HG03558 (cell line): ENCODE data around the gene YJEFN3.

Experiments
- ATAC-seq: cut with Tn5 transposase; IDR thresholded peaks from one replicate; pipeline ENCODE4 v1.9.1; 2021; ENCODE audit warnings: moderate number of reproducible peaks; ENCODE audit not compliant: unreplicated experiment; ENCODE audit errors: extremely low read depth

The YJEFN3 gene, protein sequence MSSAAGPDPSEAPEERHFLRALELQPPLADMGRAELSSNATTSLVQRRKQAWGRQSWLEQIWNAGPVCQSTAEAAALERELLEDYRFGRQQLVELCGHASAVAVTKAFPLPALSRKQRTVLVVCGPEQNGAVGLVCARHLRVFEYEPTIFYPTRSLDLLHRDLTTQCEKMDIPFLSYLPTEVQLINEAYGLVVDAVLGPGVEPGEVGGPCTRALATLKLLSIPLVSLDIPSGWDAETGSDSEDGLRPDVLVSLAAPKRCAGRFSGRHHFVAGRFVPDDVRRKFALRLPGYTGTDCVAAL

DNA sequence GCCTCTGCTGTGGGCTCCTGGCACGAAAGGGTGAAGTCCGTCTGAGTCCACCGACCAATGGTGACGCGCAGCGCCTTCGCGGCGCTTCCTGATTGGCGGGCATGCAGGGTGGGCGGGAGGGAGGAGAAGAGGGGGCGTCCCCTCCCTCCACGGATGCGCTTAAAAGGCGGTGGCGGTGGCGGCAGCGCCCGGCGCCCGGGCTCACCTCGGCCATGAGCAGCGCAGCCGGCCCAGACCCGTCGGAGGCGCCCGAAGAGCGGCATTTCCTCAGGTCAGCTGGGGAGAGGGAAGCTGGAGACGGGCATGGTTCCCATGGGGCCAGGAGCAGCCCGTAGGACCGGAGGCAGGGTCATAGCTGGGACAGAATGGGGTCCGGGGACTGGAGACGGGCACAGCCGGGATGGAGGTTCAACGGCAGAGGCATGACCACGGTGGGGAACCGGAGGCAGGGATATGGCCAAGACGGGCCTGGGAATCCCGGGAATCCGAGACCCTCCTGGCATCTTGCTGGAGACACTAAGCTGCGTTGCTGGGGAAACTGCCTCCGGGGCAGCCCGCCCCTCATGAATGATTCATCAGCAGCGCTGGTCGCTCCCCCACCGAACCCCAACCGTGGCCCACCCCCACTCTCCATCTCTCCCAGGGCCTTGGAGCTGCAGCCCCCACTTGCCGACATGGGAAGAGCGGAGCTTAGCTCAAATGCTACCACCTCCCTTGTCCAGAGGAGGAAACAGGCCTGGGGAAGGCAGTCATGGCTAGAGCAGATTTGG lies at the start of gene YJEFN3:
Gene YJEFN3 (plus strand): TSS at position 191 of the 770 bp plus-strand sequence. CDS start 22 bp downstream, at position 213.
- no peak for ATAC-seq

DNA sequence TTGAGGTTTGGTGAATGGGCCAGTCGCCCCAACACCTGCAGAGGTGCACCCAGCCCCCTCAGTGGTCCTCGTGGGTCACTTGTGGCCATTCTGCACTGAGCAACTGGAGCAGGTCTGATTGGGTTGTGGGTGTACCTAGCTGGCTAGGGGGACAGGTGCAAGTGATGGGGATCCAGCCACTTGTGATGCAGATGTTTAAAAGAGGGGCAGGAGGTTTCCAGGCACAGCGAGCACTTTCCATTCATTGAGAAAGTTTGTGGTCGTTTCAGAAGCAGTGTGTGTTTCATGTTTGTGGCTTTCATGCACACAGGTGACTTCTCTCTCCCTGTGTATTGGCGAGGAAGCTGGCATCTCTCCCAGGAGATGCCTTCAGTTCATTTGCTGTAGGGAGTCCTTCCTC lies 48.0 kb upstream of the YJEFN3 start:
- ATAC-seq: no peak

DNA sequence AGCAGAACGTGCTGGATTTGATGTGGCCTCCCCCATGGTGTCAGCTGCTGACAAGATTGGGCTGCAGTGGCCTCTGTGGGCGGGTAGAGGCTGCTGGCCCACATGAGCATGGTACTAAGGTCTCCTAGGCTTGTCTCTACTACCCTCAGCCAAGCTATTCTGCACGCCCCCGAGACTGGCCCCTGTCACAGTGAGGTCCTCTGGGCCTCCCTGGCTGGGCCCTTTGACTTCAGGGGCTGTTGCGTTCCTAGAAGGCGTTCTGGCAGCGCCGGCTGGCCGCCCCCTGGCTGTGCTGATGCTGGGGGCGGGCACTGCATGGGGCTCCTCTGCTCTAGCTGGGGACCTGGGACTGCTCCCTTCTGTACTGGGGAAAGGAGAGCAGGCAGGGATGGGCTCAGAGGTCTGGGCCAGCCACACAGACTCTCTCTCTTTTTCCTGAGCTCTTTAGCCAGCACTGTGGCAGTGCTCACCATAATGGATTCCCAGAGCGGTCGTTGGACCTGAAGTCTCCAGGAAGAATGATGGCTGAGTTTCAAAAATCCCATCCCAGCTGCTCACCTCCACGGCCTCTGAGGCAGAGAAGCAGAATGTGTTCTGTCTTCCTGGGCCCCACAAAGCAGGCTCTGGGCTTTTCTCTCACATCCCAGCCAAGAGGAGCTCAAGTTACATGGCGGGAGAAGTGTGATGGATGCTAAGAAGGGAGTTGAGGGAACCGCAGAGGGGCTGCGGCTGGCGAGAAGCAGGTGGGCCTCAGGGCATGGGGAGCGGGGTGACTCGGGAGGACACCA lies 45.7 kb upstream of the YJEFN3 start:
- ATAC-seq: no peak

DNA sequence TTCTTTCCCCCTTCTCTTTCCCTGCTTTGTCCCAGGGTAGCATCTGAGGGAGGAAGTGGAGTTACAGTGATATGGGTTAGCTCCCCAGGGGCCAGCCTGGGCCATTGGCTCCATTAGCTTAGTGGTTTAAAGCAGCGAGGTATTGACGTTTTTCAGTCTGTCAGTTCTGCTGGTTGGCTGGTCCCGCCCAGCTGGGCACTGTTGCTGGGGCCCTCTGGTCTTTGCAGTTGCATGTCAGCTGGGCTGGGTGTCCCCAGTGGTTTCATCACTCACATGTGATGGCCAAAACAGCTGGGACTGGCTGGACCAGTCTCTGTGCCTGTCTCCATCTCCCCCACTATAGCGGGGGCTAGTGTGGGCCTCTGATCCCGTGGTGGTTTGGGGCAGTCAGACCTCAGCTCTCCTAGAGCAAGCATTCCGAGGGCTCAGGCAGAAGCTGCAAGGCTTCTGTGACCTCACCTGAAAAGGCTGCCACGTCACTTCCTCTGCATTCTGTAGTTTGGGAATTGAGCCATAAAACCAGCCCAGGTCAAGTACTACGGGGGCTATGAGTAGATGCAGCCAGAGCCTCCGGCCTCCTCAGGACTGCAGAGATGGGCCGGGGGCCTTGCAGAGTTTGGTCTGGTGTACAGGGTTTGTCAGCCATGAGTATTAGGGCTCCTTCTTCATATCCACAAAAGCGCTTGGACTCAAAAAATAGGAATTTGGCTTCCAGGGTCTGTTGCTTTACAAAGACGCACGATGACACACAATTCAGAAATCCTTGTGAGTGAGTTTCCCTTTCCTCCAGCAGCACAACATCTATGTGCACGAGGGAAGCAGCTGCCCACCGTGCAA lies 43.3 kb upstream of the YJEFN3 start:
- ATAC-seq: no peak

GRCh38 chr19:19485998-19486290 lies 42.8 kb upstream of the YJEFN3 start:
- ATAC-seq: no peak

DNA sequence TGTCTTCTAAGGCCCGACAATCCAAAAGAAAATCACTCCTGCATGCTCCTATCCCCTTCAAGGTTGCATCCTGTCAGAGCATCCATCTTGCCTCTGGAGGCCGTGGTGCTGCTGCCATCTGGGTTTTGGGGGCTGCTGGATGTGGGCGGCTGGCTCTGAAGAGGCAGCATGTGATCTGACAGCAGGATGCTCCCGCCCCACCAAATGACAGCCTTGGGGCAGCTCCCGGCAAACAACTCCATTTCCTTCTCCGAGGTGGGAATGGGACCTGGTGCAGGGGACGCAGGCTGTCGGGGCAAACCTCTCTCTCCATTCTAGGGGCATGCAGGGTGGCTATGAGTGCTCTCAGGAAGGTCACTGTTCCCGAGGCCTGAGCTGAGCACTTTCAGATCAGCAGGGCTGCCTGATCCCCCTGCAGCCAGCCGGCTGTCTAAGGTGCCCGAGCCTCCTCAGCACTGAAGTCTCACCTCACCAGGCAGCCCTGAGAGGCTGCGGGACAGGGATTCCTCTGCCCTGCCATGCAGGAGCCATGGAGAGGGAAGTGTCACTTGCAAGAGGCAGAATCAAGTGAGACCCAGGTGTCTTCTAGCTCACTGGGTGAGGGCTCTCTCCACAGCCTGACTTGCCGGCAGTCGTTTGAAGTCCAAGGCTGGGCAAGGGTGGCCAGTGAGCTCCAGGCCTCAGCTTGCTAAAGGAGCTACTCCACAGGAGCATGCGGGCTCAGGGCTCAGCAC lies 42.2 kb upstream of the YJEFN3 start:
- ATAC-seq: no peak

- ATAC-seq: no peak
These were observed 41.4 kb upstream of the YJEFN3 start for GRCh38 chr19:19487077-19487949.

GRCh38 chr19:19487950-19488874 lies 40.5 kb upstream of the YJEFN3 start:
- ATAC-seq: no peak

- ATAC-seq: peak; percentile 41
These were observed 39.6 kb upstream of the YJEFN3 start for GRCh38 chr19:19488875-19489690.

GRCh38 chr19:19489804-19490204 lies 38.9 kb upstream of the YJEFN3 start:
- no peak for ATAC-seq

DNA sequence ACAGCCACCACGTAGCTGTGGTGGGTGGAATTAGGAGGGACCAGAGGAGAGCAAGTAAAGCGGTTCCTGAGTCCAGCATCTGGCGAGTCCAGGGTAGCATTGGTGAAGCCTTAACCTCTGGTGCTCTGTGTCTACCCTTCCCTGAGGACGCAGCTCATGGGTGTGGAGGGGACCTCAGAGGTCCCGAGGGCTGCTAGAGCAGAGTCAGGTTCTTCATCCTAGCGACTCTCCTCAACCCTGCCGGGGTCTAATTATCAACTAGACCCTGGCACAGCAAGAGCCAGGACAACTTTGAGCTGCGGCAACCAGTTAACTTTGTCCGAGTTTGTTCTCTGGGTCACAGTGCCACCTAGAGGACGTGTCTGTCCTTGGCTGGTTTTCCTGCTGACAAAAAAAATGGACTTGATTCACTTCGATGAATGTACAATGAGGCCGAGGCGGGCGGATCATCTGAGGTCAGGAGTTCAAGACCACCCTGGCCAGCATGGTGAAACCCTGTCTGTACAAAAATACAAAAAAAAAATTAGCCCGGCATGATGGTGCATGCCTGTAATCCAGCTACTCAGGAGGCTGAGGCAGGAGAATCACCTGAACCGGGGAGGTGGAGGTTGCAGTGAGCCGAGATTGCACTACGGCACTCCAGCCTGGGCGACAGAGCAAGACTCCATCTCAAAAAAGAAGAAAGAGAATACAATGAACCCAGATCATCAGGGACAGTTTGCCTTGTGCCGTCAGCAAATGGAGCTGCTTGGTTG lies 38.3 kb upstream of the YJEFN3 start:
- no peak for ATAC-seq

DNA sequence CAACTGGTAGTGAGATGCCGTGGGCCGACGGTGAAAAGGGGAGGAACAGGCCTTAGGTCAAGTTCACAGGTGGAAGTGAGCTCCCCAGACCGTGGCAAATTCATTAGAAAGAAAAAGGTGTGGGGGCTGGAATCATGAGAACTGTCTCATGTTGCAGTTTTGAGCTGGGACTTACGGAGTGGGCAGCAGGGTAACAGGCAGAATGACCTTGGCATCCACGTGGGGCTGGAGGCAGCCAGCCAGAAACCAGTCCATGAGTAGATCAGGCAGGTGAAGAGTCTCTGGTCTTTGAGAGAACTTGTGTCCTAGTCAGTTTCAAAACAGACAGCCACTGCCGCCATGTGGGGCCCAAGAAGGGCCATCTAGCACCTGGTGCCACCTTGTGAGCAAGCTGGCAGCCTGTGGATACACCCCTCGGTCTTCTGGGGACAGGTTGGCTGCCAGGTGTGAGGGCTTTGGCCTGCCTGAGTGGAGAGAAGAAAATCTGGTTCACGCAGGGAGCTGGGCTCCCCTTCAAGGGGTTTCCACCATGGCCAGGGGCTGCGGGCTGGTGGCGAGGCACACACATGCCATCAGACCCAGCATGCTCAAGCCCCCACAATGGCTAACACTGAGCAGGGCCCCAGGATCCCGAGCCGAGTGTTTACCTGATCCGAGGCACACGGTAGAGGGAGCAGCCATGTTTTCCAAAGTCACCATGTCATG lies 37.2 kb upstream of the YJEFN3 start:
- no peak for ATAC-seq

DNA sequence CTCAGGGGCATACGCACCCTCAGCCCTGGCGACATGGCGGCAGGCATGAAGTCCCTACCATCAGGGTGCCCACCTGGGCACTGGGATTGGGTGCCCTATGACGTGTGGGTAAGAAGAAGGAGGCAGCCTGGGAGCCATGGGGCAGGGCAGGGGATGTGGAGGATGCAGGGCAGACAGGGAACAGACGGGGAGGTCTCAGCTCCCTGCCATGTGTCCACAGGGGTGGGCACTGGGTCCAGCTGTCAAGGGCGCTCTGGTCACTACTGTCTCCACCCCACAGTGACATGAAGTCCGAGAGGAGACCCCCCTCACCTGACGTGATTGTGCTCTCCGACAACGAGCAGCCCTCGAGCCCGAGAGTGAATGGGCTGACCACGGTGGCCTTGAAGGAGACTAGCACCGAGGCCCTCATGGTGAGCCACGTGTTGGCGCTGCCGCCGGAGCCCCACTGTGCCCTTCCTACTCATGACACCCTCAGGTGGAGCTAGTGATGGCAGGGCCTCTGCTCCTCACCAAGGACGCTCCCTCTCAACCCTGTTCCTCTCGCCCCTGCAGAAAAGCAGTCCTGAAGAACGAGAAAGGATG lies 36.6 kb upstream of the YJEFN3 start:
- no peak for ATAC-seq

GRCh38 chr19:19493841-19494546 lies 34.7 kb upstream of the YJEFN3 start:
- ATAC-seq: no peak
